Measurements from ENCODE around the gene NDOR1. TPM values are rescaled to one million over a fixed set of nuclear protein-coding genes. Genes with fewer than 3 reads are reported as not detected.

Gene NDOR1
- total RNA-seq, 1 donor from 2014 or later, result 22.4 TPM

DNA sequence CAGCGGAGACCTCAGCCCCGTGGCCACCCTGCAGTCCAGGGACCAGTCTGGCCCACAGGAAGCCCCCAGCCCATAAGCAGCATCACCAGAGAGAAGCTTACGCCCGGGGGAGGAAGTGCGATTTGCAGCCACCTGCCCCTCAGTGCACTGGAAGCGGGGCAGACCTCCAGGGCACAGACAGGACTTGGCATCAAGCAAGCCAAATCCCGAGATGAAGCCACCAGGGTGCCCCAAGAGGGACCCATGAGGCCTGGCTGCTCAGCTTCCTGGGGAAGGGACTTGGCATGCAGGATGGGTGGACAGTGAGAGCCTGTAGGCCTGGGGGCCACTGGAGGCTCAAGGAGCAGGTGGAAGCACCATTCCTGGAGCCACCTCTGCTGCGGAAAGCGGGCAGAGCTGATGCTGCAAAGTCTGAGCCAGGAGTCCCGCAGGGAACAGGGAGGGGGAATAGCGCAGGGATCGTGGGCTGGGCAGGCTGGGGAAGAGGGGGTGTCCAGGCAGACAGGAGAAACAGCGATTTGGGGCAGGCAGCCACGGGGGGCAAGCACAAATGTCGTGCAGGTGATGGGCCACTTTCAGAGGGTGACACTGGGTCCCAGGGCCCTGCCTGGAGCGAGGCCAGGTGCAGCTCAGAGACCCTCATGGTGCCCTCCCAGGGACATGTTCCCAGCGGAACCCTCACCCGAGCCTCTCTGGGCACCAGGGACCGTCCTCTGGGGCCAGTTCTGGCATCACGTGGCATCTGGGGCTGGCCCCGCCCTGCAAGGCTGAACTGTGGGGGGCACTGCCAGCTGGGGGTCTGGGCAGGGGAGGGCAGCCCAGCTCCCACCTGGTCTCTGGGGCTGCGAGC, 38.9 kb upstream of the NDOR1 start:
- TF ChIP-seq CTCF (IDR thresholded peaks at IDR 0.05; ENCODE audit: unreplicated experiment), result no peak
- no peaks in the 10 kb centered on the region for H3K9me3 Mint-ChIP-seq
- peaks cover 7% of the 10 kb centered on the region for H3K4me1 Mint-ChIP-seq
- no peak overlapping the region for H3K4me3 Mint-ChIP-seq
- peaks cover 82% of the 10 kb centered on the region for H3K27me3 Mint-ChIP-seq (ENCODE audit: low read depth)
- H3K36me3 Mint-ChIP-seq, result no peaks in the 10 kb centered on the region
- no peak for DNase-seq (ENCODE audit: low spot score in 2 of 2, unreplicated experiment in 2 of 2)
- H3K27ac Mint-ChIP-seq, result no peak overlapping the region

DNA sequence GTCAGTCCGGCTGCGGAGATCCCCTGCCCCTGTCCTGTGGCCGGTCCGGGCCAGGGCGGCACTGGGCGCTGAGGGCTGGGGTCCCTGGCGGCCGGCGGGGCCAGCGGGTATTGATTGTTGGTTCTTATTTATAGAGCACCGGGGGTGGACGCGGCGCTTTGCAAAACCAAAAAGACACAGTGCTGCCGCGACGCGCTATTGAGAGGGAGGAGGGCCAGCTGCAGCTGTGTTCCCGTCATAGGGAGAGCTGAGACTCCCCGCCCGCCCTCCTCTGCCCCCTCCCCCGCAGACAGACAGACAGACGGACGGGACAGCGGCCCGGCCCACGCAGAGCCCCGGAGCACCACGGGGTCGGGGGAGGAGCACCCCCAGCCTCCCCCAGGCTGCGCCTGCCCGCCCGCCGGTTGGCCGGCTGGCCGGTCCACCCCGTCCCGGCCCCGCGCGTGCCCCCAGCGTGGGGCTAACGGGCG, 38.2 kb upstream of the NDOR1 start:
- H3K27ac Mint-ChIP-seq, result no peak overlapping the region
- H3K36me3 Mint-ChIP-seq, result no peaks in the 10 kb centered on the region
- no peak for TF ChIP-seq CTCF (IDR thresholded peaks at IDR 0.05; ENCODE audit: unreplicated experiment)
- H3K4me3 Mint-ChIP-seq, result no peak overlapping the region
- peaks cover 84% of the 10 kb centered on the region for H3K27me3 Mint-ChIP-seq (ENCODE audit: low read depth)
- no peak for DNase-seq (ENCODE audit: low spot score in 2 of 2, unreplicated experiment in 2 of 2)
- H3K9me3 Mint-ChIP-seq, result no peaks in the 10 kb centered on the region
- H3K4me1 Mint-ChIP-seq, result peaks cover 4% of the 10 kb centered on the region

DNA sequence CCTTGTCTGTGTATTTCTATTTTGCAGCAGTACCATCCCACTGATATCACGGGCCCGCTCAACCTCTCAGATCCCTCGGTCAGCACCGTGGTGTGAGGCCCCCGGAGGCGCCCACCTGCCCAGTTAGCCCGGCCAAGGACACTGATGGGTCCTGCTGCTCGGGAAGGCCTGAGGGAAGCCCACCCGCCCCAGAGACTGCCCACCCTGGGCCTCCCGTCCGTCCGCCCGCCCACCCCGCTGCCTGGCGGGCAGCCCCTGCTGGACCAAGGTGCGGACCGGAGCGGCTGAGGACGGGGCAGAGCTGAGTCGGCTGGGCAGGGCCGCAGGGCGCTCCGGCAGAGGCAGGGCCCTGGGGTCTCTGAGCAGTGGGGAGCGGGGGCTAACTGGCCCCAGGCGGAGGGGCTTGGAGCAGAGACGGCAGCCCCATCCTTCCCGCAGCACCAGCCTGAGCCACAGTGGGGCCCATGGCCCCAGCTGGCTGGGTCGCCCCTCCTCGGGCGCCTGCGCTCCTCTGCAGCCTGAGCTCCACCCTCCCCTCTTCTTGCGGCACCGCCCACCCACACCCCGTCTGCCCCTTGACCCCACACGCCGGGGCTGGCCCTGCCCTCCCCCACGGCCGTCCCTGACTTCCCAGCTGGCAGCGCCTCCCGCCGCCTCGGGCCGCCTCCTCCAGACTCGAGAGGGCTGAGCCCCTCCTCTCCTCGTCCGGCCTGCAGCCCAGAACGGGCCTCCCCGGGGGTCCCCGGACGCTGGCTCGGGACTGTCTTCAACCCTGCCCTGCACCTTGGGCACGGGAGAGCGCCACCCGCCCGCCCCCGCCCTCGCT, 37.5 kb upstream of the NDOR1 start:
- no peaks in the 10 kb centered on the region for H3K9me3 Mint-ChIP-seq
- H3K4me3 Mint-ChIP-seq, result no peak overlapping the region

DNA sequence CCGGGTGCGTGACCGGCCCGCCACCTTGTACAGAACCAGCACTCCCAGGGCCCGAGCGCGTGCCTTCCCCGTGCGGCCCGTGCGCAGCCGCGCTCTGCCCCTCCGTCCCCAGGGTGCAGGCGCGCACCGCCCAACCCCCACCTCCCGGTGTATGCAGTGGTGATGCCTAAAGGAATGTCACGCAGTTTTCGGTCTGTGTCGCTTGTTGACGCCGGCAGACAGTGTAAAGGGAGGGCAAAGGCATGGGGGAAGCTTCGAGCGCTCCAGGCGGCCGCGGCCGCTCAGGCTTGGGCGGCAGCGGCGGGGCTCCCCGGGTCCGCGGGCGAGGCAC, 37.0 kb upstream of the NDOR1 start:
- no peak for TF ChIP-seq CTCF (IDR thresholded peaks at IDR 0.05; ENCODE audit: unreplicated experiment)
- no peaks in the 10 kb centered on the region for H3K9me3 Mint-ChIP-seq
- peaks cover 2% of the 10 kb centered on the region for H3K4me1 Mint-ChIP-seq
- H3K27me3 Mint-ChIP-seq (ENCODE audit: low read depth), result peaks cover 85% of the 10 kb centered on the region
- no peak for DNase-seq (ENCODE audit: low spot score in 2 of 2, unreplicated experiment in 2 of 2)
- H3K36me3 Mint-ChIP-seq, result no peaks in the 10 kb centered on the region
- H3K4me3 Mint-ChIP-seq, result no peak overlapping the region
- no peak overlapping the region for H3K27ac Mint-ChIP-seq

More for the DNA sequence above, 37.5 kb upstream of the NDOR1 start:
- no peak for TF ChIP-seq CTCF (IDR thresholded peaks at IDR 0.05; ENCODE audit: unreplicated experiment)
- Mint-ChIP-seq H3K27me3 (ENCODE audit: low read depth) (peaks cover 85% of the 10 kb centered on the region), H3K27ac (no peak overlapping the region), H3K4me1 (peaks cover 4% of the 10 kb centered on the region), H3K36me3 (no peaks in the 10 kb centered on the region)
- no peak for DNase-seq (ENCODE audit: low spot score in 2 of 2, unreplicated experiment in 2 of 2)

DNA sequence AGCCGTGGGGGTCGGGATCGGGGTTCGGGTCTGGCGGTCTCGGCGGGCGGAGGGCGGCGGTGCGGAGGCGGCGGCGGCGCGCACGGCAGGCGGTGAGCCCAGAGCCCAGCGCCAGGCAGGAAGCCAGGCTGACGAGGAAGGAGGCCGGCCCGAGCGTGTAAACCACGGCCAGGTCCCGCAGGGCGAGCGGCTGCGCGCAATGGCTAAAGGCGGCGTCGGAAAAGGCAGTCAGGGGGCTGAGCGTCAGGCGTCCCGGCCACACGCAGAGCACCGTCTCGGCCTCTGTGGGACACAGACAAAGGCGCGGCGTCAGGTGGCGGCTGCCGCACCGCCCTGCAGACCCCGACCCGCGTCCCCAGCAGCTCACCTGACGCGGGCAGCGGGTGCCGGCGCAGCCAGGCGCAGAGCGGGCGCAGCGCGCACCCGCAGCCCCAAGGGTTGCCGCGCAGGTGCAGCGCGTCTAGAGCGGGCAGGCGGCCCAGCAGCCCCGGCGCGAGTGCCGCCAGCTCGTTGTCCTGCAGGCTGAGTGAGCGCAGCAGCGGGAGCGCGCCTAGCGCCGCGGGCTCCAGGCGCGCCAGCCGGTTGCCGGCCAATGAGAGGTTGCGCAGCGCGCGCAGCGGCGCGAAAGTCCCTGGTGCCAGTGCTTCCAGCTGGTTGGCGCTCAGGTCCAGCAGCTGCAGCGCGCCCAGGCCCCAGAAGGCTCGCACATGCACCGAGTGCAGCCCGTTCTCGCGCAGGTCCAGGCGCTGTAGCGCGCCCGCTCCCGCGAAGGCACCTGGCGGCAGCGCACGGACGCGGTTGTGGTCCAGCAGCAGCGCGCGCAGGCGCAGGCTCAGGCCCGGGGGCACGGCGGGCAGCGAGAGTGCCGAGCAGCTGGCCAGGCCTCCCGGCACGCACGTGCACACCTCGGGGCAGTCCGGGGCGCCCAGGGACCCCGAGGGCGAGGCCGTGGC, 36.3 kb upstream of the NDOR1 start:
- no peaks in the 10 kb centered on the region for H3K36me3 Mint-ChIP-seq
- H3K4me1 Mint-ChIP-seq, result peaks cover 1% of the 10 kb centered on the region
- no peak for TF ChIP-seq CTCF (IDR thresholded peaks at IDR 0.05; ENCODE audit: unreplicated experiment)
- H3K27me3 Mint-ChIP-seq (ENCODE audit: low read depth), result peaks cover 87% of the 10 kb centered on the region
- peak overlapping the region; percentile 57 for H3K4me3 Mint-ChIP-seq
- peak in 1 of 2 experiments; percentile 53 for DNase-seq (ENCODE audit: low spot score in 2 of 2, unreplicated experiment in 2 of 2)
- H3K9me3 Mint-ChIP-seq, result no peaks in the 10 kb centered on the region
- H3K27ac Mint-ChIP-seq, result no peak overlapping the region
